T-cell (primary cell): ENCODE data around the gene BMS1. TPM values are rescaled to one million over a fixed set of nuclear protein-coding genes. Genes with fewer than 3 reads are reported as not detected.
"Not testable (repeated sequence)": the region's sequence is repeated elsewhere in the genome, so short reads cannot be mapped to it uniquely, and the experiment has no call there.

Experiments
- ATAC-seq, 4 experiments: fragments of 200-7000 bp in 3 of 4; fragments of 150-1000 bp in 1 of 4; cut with Tn5 transposase; replicated peaks in 1 of 4; 1 replicate in 3 of 4; 2 replicates in 1 of 4; pipeline ENCODE4 v1.10.0; 2021; ENCODE audit warnings: moderate library complexity in 3 of 4, mild to moderate bottlenecking in 2 of 4, moderate number of reproducible peaks in 1 of 4
- CTCF ChIA-PET, 2 donors: fragments of 300-600 bp; sonication (Branson Sonifier 250); formaldehyde crosslinking; loops; one replicate each; lab custom pipeline; 2022; ENCODE audit warnings: antibody characterized with exemption in 2 of 2; lab: Charles Lee
- POLR2A ChIA-PET, 2 donors: fragments of 300-600 bp; sonication (Branson Sonifier 250); formaldehyde crosslinking; loops; one replicate each; lab custom pipeline; 2022; ENCODE audit warnings: antibody characterized with exemption in 2 of 2; lab: Charles Lee
- DNase-seq, 35 experiments: peaks; one replicate each; pipeline versions ENCODE4 v3.0.0 to v3.0.0-alpha.2; 2013 to 2023
- H3K27ac ChIP-seq: one replicate; pipeline ENCODE4 v1.5.1; 2013; ENCODE audit warnings: low read length
- H3K27me3 ChIP-seq, 2 experiments: replicated peaks in 1 of 2; 1 replicate in 1 of 2; 2 replicates in 1 of 2; pipeline versions ENCODE4 v1.6.1 to v1.7.0; 2013; ENCODE audit warnings: low read length in 1 of 2, mixed read lengths in 1 of 2; ENCODE audit not compliant: control insufficient read depth in 2 of 2, insufficient read depth in 2 of 2; ENCODE audit errors: extremely low read depth in 1 of 2
- H3K36me3 ChIP-seq, 2 donors: 1 replicate in 1 of 2; 2 replicates in 1 of 2; pipeline versions ENCODE4 v1.6.1 to v1.7.0; 2013; ENCODE audit warnings: low read length in 1 of 2; ENCODE audit not compliant: control insufficient read depth in 2 of 2, insufficient read depth in 1 of 2; ENCODE audit errors: extremely low read depth in 1 of 2
- H3K4me1 ChIP-seq, 2 experiments: 1 replicate in 1 of 2; 2 replicates in 1 of 2; pipeline versions ENCODE4 v1.6.1 to v1.7.0; 2013; ENCODE audit warnings: low read length in 2 of 2, mixed read lengths in 1 of 2; ENCODE audit not compliant: insufficient read depth in 2 of 2, control insufficient read depth in 1 of 2; ENCODE audit errors: extremely low read depth in 1 of 2
- H3K4me3 ChIP-seq, 2 donors: 1 replicate in 1 of 2; 2 replicates in 1 of 2; pipeline versions ENCODE4 v1.5.1 to v1.7.0; 2013; ENCODE audit warnings: mild to moderate bottlenecking in 2 of 2, low read length in 1 of 2, moderate library complexity in 1 of 2; ENCODE audit not compliant: control insufficient read depth in 1 of 2; ENCODE audit errors: extremely low read depth in 1 of 2
- H3K9me3 ChIP-seq: 2 replicates; pipeline ENCODE4 v1.7.0; 2013
- H3K27ac Mint-ChIP-seq, 2 donors: one replicate each; pipeline ENCODE4 v1.8.0; 2020 to 2021; ENCODE audit warnings: mild to moderate bottlenecking in 2 of 2, mixed read lengths in 2 of 2
- H3K27me3 Mint-ChIP-seq, 2 donors: one replicate each; pipeline ENCODE4 v1.8.0; 2021 to 2022; ENCODE audit warnings: mixed read lengths in 2 of 2
- H3K36me3 Mint-ChIP-seq: one replicate; pipeline ENCODE4 v1.8.0; 2021; ENCODE audit warnings: mixed read lengths
- H3K4me1 Mint-ChIP-seq, 3 donors: one replicate each; pipeline ENCODE4 v1.8.0; 2020 to 2022; ENCODE audit warnings: mixed read lengths in 3 of 3, mild to moderate bottlenecking in 1 of 3
- H3K4me3 Mint-ChIP-seq, 3 donors: one replicate each; pipeline ENCODE4 v1.8.0; 2020 to 2022; ENCODE audit warnings: mild to moderate bottlenecking in 3 of 3, mixed read lengths in 3 of 3, moderate library complexity in 3 of 3
- H3K9me3 Mint-ChIP-seq, 3 donors: one replicate each; pipeline ENCODE4 v1.8.0; 2020 to 2022; ENCODE audit warnings: mixed read lengths in 3 of 3
- WGBS: methylation state at CpG from one replicate; pipeline ENCODE4 v1.1.5; 2013; ENCODE audit warnings: missing lambda C conversion rate; ENCODE audit not compliant: insufficient coverage; 5-methylcytosine and 5-hydroxymethylcytosine counted together
- total RNA-seq, 35 experiments: library from RNA in 6 of 35; stranded (reverse) in 6 of 35; fragments of 120-200 nt in 1 of 35; gene quantifications; one replicate each; pipeline versions ENCODE4 v1.2.1 to v1.2.4 and lab custom pipeline; 2013 to 2026

Gene BMS1
- total RNA-seq, 5 donors from 2014 or later (not counting 1 experiment from before 2014, with no cell fraction given), result 13.1 to 18.1 (median 16.4) TPM

DNA sequence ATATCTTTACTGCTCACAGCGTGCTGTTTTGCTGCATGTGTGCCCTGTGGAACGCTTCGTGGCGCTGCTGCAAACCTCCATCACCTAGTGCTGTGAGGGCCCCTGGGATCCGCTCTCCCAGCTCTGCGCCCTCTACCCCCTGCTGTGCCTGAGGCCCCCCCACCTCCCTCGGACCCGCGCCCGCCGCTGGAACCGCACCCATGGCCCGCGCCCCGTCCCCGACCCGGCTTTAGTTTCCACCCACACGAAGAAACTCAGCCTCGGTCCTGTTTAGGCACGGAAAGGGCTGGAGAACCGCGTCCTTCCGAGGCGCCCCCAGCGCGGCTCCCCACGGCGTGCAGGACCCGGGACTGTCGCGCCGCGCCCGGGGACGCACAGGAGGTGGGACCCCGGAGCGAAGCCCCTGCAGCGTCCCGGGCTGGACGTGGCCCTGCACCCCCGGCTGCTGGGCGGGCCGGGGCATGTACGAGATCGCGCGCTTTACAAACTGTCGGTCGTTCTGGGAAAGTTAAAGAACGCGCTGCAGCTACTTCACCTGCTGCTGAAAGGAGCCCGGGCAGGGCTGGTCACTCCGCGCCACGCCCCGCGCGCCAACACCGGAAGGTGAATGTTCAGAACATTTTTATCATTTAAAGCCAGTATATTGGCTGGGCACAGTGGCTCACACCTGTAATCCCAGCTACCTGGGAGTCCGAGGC is 54.3 kb downstream of the BMS1 start:
- Histone ChIP-seq H3K27me3 (peaks cover 2 to 29% of the 10 kb centered on the region in 2 experiments), H3K4me1 (peaks cover 0 to 6% of the 10 kb centered on the region in 2 experiments), H3K9me3 (no peaks in the 10 kb centered on the region), H3K4me3 (no peak overlapping the region), H3K36me3 (peaks cover 0 to 3% of the 10 kb centered on the region in 2 donors), H3K27ac (no peak overlapping the region)
- ChIA-PET CTCF (no interaction called here), POLR2A (no interaction called here)
- no peak for ATAC-seq
- Mint-ChIP-seq H3K4me1 (peaks cover 0 to 2% (median 2%) of the 10 kb centered on the region in 3 donors), H3K4me3 (no peak overlapping the region), H3K27me3 (peaks cover 29 to 37% of the 10 kb centered on the region in 2 donors), H3K9me3 (no peaks in the 10 kb centered on the region), H3K27ac (no peak overlapping the region), H3K36me3 (peaks cover 2% of the 10 kb centered on the region)
- 4% methylated on average over 59 of the region's 60 CpGs for WGBS
- DNase-seq, result no peak

DNA sequence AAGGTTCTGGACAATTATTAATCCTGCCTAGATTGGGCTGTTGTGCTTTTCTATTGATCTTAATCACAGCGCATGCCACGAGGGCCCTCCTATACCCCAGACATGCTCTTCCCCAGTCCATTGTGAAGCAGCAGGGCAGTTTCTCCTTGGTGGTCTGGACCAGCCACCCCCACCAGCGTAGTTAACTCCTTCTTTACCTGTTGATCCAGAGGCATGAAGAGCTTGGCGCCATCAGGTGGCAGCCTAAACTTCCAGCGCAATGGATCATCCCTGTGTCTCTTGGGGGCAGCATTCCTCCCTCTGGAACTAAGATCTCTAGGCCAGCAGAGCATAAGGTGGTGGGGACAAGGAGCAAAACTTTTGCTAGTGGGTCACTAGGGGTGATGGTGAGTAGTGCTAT is 62.2 kb downstream of the BMS1 start:
- POLR2A ChIA-PET, H3K36me3 ChIP-seq: not testable (repeated sequence)

DNA sequence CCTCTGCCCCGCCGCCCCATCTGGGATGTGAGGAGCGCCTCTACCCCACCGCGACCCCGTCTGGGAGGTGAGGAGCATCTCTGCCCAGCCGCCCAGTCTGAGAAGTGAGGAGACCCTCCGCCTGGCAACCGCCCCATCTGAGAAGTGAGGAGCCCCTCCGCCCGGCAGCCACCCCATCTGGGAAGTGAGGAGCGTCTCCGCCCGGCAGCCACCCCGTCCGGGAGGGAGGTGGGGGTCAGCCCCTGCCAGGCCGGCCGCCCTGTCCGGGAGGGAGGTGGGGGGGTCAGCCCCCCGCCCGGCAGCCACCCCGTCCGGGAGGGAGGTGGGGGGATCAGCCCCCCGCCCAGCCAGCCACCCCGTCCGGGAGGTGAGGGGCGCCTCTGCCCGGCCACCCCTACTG is 64.7 kb downstream of the BMS1 start:
- H3K36me3 Mint-ChIP-seq, H3K4me1 Mint-ChIP-seq, H3K27ac ChIP-seq, H3K36me3 ChIP-seq, POLR2A ChIA-PET, DNase-seq, H3K4me1 ChIP-seq, CTCF ChIA-PET, ATAC-seq, H3K9me3 Mint-ChIP-seq, H3K4me3 Mint-ChIP-seq, H3K4me3 ChIP-seq, H3K9me3 ChIP-seq, H3K27ac Mint-ChIP-seq: not testable (repeated sequence)
- 100% methylated on average over 6 of the region's 28 CpGs for WGBS
- H3K27me3 Mint-ChIP-seq, result peaks cover 20 to 29% of the 10 kb centered on the region in 2 donors
- H3K27me3 ChIP-seq, result peaks cover 0 to 13% of the 10 kb centered on the region in 2 experiments

More for the DNA sequence above, 62.2 kb downstream of the BMS1 start:
- H3K4me1 ChIP-seq, H3K9me3 Mint-ChIP-seq, H3K9me3 ChIP-seq, H3K27ac ChIP-seq, H3K4me3 ChIP-seq, H3K36me3 Mint-ChIP-seq, ATAC-seq, H3K4me3 Mint-ChIP-seq, H3K27ac Mint-ChIP-seq, H3K4me1 Mint-ChIP-seq, CTCF ChIA-PET, DNase-seq: not testable (repeated sequence)
- H3K27me3 Mint-ChIP-seq, result peaks cover 34 to 35% of the 10 kb centered on the region in 2 donors
- H3K27me3 ChIP-seq, result peaks cover 0 to 13% of the 10 kb centered on the region in 2 experiments
- WGBS, result 56% methylated on average over 4 of the region's 5 CpGs

DNA sequence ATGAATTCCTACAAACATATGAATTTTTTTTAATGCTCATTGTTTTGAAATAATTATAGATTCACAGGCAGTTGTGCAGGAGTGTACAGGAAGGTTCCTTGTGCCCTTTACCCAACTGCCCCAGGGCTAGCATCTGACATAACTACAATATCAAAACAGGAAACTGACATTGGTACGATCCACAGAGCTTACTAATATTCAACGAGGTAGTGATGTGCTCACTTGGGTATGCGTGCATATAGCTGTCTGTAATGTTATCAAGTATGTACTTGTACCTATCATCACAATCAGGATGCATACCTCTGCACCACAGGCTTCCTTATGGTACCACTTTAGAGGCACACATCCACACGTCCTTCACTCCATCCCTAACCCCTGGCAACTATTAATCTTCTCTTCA is 68.3 kb downstream of the BMS1 start:
- Histone ChIP-seq H3K27me3 (peaks cover 0 to 3% of the 10 kb centered on the region in 2 experiments), H3K4me1 (no peaks in the 10 kb centered on the region), H3K27ac (no peak overlapping the region), H3K36me3 (no peaks in the 10 kb centered on the region), H3K4me3 (no peak overlapping the region), H3K9me3 (no peaks in the 10 kb centered on the region)
- no peaks in the 10 kb centered on the region for H3K36me3 Mint-ChIP-seq
- ChIA-PET CTCF (interaction anchor here in 1 of 2 donors (0.6 kb wide), 1 partner anchor 17 kb away, joined by 3 read pairs; no protein-coding TSS in a partner anchor), POLR2A (no interaction called here)
- peaks cover 0 to 2% (median 0%) of the 10 kb centered on the region in 3 donors for H3K9me3 Mint-ChIP-seq
- no peaks in the 10 kb centered on the region for H3K4me1 Mint-ChIP-seq
- DNase-seq, result no peak
- no peak for ATAC-seq
- WGBS, result no CpG with 5 or more reads among the region's 4 CpGs
- H3K27me3 Mint-ChIP-seq, result peaks cover 11 to 15% of the 10 kb centered on the region in 2 donors
- no peak overlapping the region for H3K4me3 Mint-ChIP-seq
- no peak overlapping the region for H3K27ac Mint-ChIP-seq

DNA sequence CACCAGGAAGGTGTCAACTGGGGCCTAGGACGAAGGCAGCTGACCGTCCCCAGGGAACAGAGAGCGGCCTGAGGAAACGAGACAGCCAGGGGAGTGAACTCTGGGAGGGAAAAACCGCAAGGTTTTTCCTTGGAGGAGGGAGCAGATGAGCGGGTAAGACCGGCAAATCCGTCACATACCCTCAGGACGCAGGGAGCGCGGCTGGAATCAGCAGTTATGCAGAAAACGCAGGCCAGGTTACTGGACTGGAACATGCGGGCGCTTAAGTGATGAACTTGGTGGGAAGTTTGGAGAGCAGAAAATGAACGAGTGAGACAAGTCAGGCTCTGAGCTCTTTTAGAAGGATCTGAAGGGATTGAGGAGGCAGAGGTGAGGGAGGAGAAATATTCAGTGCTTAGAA is 76.7 kb downstream of the BMS1 start:
- DNase-seq, result no peak

DNA sequence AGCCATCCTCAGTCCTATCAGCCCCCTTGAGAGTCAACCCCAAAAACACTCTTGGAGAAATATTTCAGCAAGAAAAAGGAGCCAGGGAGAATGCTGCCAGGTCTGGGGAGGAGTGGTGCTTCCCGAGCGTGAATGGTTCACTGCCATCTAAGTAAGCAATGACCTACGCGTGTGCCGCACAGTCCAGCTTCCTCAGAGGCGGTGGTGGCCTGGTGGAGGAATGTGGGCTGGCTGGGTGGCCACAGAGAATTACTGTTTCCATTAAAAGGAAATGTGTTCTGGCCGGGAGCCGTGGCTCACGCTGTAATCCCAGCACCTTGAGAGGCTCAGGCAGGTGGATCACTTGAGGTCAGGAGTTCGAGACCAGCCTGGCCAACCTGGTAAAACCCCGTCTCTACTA is 77.4 kb downstream of the BMS1 start:
- WGBS, result 100% methylated on average over 3 of the region's 11 CpGs
- not testable (repeated sequence) for H3K9me3 Mint-ChIP-seq, ATAC-seq

More for the DNA sequence above, 76.7 kb downstream of the BMS1 start:
- no peak overlapping the region for H3K4me3 ChIP-seq
- H3K27me3 ChIP-seq, result peaks cover 0 to 21% of the 10 kb centered on the region in 2 experiments
- no peaks in the 10 kb centered on the region for H3K36me3 Mint-ChIP-seq
- peaks cover 34 to 50% of the 10 kb centered on the region in 2 donors for H3K27me3 Mint-ChIP-seq
- no peaks in the 10 kb centered on the region for H3K4me1 Mint-ChIP-seq
- ATAC-seq, result no peak
- H3K36me3 ChIP-seq, result no peaks in the 10 kb centered on the region
- POLR2A ChIA-PET, result no interaction called here
- H3K4me3 Mint-ChIP-seq, result no peak overlapping the region
- no peak overlapping the region for H3K27ac Mint-ChIP-seq
- CTCF ChIA-PET, result interaction anchor here in 1 of 2 donors (0.5 kb wide), 1 partner anchor 214 kb away, joined by 3 read pairs; no protein-coding TSS in a partner anchor
- H3K9me3 Mint-ChIP-seq, result no peaks in the 10 kb centered on the region
- no peak overlapping the region for H3K27ac ChIP-seq
- H3K4me1 ChIP-seq, result no peaks in the 10 kb centered on the region
- WGBS, result 90% methylated on average over 15 of the region's 15 CpGs
- H3K9me3 ChIP-seq, result no peaks in the 10 kb centered on the region

More for the DNA sequence above, 77.4 kb downstream of the BMS1 start:
- CTCF ChIA-PET, H3K4me3 Mint-ChIP-seq, H3K9me3 ChIP-seq, H3K27ac Mint-ChIP-seq, POLR2A ChIA-PET, H3K4me1 ChIP-seq, H3K4me1 Mint-ChIP-seq, H3K36me3 Mint-ChIP-seq, H3K27ac ChIP-seq, H3K4me3 ChIP-seq, DNase-seq, H3K36me3 ChIP-seq: not testable (repeated sequence)
- peaks cover 41 to 53% of the 10 kb centered on the region in 2 donors for H3K27me3 Mint-ChIP-seq
- H3K27me3 ChIP-seq, result peaks cover 0 to 27% of the 10 kb centered on the region in 2 experiments
